Astrocyte of the spinal cord (primary cell): ENCODE measurements around the gene FNDC11.

Source experiments
- DNase-seq: peaks from one replicate; pipeline ENCODE4 v3.0.0; 2011; ENCODE audit warnings: low read depth, low spot score
- H3K4me3 ChIP-seq: 2 replicates; pipeline ENCODE4 v1.5.1; 2011; ENCODE audit warnings: low read depth, mild to moderate bottlenecking, low read length, moderate library complexity
- in situ Hi-C: cut with HindIII; loops from 2 replicates; pipeline ENCODE4 v1.10.0; 2017; ENCODE audit warnings: low sequenced_read_pairs
- TF ChIP-seq, protein P1 (sequence below): IDR thresholded peaks from 2 replicates; pipeline ENCODE4 v1.5.1; 2012; ENCODE audit warnings: low read depth, mild to moderate bottlenecking, low read length, inconsistent platforms

FNDC11 gene

DNA sequence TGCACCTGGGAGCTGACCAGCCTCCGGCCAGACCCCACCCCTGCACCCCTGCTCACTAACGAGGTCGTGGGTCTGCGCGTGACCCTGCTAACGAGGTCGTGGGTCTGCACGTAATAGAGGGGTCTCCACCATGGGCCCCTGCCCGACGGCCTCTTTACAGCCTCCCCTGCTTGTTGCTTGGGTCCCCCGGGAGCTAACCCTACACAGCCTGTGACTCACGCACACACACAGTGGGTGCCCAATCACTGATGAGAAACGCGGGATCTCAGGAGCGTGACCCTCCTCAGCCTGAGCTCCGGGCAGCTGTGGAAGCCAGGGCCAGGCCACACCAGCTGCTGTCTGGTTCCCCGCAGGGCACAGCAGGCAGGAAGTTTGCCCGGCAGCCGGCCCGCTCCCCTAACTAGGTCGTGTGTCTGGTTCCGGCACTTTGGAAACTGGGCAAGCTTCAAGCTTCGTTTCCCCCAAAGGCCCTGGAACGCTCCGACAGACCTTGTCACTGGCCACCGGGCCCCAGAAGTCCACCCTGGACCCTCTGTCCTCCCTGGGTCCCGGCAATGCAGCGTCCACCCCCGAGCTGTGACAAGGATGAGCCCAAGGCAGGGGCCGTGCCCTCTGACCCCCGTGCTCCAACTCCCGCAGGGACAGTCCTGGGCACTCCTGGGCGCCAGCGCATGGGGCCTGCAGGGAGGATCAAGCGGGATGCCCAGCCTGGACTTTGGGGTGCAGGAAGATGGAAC, 17.6 kb upstream of the FNDC11 start:
- TF ChIP-seq, protein P1, sequence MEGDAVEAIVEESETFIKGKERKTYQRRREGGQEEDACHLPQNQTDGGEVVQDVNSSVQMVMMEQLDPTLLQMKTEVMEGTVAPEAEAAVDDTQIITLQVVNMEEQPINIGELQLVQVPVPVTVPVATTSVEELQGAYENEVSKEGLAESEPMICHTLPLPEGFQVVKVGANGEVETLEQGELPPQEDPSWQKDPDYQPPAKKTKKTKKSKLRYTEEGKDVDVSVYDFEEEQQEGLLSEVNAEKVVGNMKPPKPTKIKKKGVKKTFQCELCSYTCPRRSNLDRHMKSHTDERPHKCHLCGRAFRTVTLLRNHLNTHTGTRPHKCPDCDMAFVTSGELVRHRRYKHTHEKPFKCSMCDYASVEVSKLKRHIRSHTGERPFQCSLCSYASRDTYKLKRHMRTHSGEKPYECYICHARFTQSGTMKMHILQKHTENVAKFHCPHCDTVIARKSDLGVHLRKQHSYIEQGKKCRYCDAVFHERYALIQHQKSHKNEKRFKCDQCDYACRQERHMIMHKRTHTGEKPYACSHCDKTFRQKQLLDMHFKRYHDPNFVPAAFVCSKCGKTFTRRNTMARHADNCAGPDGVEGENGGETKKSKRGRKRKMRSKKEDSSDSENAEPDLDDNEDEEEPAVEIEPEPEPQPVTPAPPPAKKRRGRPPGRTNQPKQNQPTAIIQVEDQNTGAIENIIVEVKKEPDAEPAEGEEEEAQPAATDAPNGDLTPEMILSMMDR: no peak
- DNase-seq: peak; percentile 37
- in situ Hi-C loops: no loop called here
- no peak overlapping the region for H3K4me3 ChIP-seq

DNA sequence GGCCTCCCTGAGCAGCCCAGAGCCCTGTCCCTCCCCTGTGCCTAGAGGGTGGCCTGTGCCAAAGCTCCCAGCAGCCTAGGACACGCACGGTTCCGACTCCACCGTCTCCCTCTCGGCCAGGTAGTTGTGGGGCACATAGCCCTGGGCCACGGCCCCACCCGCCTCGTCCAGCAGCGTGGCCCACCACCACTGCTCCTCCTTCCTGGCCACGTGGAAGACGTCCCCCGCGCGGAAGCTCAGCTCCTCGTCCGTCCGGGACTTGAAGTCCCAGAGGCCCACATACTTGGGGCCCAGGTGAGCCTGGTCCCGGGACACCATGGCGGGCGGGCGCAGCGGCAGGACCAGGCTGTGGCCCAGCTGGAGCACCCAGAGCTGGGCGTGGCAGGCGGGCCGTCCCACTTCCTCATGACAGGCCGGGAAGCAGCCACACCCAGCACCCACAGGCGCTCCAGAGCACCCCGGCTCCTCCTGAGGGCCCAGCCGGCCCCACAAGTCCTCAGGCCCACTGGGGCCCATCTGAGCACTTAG, 16.9 kb upstream of the FNDC11 start, which contains the start of gene PTK6:
Gene PTK6 (minus strand): TSS at position 380 of the 528 bp plus-strand sequence. CDS start 62 bp downstream, at position 318.
- H3K4me3 ChIP-seq: peak within 1 kb of the TSS; percentile 21
- TF ChIP-seq, protein P1: no peak
- in situ Hi-C loops: no loop called here
- no peak for DNase-seq

DNA sequence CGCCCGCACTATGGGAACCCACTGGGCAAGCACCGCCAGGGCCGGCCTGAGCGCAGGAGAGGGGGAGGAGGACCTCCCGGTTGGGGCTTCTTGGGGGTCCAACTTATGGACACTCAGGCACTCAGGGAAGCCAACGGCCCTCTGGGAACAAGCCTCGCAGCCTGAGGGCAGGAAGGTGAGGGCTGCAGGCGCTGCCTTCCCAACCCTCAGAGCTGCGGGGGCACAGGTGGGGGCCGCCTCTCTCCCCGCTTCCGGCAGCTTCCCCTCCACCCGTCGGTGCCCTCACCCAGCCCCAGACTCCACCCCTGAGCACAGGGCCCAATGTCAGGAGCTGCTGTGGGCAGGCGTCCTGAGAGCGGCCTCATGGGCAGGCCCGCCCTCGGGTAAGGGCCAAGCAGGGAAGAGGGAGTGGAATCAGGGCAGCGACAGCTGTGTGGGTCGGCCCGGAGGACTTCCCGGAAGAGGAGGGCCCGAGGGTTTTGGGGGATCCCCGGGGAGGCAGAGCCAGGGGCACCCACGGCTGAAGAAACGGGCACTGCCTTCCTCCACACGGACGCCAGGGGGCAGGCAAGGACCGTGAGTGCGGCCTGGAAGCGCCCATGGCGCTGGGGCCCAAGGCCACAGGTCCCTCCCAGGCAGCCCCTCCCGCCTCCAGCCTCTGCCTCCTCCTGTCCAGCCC, 16.3 kb upstream of the FNDC11 start:
- peak; percentile 80 for DNase-seq
- TF ChIP-seq, protein P1: peak; percentile 95

DNA sequence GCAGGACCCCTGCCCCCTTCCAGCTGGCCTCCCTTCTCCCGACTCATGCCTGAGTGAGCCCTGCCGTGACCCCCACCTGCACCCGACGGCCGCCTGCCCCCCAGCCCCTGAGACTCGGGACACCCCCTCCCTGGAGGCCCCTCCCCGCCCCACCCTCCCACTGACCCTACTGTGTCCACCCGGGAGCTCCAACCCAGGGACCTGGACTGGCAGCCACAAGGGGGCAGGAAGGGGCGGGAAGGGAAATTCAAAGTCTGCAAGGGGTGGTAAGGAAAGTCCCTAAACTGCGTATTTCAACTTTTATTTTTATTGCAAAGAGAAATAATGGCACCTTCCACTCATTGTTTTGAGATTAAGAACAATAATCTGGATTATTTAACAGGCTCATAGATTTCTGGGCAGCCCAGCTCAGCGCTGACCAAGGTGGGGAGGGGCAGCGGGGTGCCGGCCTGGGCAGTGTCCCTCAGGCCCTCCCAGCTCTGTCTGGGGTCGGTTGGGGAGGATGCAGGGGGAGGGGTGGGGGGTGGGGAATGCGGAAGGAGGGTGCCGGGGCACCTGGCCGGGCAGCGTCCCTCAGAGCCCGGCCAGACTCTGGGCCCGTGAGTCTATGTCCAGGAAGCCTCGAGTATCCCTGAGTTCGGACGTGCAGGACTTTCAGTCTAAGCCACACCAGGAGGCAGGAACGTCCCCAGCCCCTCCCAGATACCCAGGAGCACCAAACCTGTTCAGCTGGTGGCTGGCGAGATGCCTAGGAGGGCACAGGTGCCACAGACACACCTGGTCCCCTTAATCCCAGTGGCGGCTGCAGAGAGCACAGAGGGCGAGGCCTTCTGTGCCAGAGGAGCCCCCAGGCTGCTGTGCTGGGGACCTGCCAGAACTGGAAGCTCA, 15.5 kb upstream of the FNDC11 start:
- H3K4me3 ChIP-seq: peak overlapping the region; percentile 21
- TF ChIP-seq, protein P1: no peak
- no peak for DNase-seq
- in situ Hi-C loops: no loop called here

More for the DNA sequence above, 16.3 kb upstream of the FNDC11 start:
- H3K4me3 ChIP-seq: peak overlapping the region; percentile 21
- in situ Hi-C loops: no loop called here

DNA sequence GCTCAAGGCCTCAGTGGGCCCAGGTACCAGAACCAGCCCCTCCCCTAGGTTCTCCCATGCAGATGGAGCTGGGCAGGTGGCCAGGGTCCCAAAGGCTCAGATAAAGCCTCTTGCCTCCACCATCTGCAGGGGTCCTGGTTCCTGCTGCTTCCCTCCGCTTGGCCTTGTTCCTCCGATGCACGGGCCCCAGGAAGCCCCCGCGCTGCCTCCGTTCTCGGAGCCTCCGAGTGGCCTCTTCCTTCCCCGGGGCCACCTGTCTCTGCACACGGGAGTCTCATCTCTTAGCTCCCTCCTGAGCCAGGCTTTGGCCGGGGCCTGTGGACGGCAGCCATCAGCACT, 14.9 kb upstream of the FNDC11 start:
- no peak for DNase-seq
- in situ Hi-C loops: no loop called here
- no peak overlapping the region for H3K4me3 ChIP-seq
- TF ChIP-seq, protein P1: no peak
